Activated CD4-positive, alpha-beta T cell treated with anti-CD3 and anti-CD28 coated beads, Interleukin-10, Interleukin-2, amounts not matched to agents 100 ng/mL and 50 ng/mL, durations not matched to agents 16 hours and 8 hours (primary cell): Measurements from ENCODE around the gene FRG2C.
"Not testable (repeated sequence)": the region's sequence is repeated elsewhere in the genome, so short reads cannot be mapped to it uniquely, and the experiment has no call there.

Experiments used
- DNase-seq: peaks from one replicate; pipeline ENCODE4 v3.0.0-alpha.2; 2020

Gene FRG2C

DNA sequence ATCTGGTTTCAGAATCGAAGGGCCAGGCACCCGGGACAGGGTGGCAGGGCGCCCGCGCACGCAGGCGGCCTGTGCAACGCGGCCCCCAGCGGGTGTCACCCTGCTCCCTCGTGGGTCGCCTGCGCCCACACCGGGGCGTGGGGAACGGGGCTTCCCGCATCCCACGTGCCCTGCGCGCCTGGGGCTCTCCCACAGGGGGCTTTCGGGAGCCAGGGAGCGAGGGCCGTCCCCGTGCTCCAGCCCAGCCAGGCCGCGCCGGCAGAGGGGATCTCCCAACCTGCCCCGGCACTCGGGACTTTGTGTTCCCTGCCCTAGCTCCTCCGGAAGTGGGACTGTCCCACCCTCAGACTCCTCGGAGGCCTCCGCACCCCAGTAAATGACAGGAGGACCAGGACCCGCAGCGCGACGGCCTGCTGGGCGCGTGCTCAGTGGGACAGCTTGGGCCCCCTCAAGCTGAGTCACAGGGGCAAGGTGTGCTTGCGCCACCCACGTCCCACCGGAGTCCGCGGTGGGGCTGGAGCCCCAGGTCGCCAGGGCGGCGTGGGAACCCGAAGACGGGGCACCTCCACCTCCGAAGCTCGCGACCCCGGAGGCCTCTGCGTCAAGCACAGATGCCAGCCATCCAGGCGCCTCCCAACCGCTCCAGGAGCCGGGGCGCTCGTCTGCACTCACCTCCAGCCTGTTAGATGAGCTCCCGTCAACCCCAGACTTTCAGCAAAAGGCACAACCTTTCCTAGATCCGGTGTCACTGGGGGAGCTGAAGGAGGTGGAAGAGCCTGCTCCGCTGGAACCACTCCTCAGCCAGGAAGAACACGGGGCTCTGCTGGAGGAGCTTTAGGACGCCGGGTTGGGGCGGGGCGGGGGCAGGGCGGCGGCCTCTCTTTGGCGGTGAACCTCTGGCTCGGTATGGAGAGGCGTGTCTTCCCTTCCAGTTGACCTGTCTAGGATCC lies 5.5 kb downstream of the FRG2C start:
- DNase-seq: not testable (repeated sequence)

DNA sequence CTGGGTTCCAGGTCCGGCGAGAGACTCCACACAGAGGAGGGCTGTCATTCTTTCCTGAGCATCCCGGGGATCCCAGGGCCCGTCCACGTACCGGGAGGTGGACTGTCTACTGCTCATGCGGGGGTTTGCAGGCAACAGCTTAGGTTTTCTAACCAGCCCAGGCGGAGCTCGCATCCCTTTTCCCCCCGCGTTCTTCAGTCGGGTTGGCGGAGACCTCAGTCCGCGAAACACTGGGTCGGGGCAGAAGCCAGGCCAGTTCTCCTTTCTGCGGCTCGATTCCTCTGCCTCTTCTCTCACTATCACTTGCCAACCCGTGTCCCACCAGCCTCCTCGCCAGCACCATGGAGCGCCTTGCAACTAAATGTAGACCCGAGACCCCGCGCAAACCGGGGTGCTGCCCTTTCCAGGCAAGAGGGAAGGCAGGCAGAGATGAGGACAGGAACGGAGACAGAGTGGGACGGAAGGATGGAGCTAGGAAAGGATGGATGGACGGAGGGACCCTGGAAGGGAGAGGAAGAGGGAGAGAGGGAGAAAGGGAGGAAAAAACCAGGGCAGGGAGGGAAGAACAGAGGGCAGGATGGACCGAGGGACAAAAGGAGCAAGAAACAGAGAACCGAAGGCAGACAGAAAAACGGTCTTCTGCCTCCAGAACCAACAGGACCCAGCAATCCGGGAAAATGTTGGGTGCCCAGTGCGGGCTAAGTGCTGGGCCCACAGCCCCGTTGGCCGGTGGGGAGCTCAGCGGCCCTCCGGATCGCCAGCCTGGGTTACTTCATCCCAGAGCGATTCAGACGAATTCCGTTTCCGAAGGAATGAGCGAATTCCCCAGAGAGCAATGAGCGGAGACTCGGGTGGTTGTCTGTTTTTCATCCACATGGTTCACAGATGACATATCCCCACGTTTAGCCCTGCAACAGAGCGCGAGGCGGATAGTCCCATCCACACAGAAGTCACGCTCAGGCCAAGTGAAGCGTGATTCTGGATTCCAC lies 6.5 kb downstream of the FRG2C start:
- DNase-seq: not testable (repeated sequence)

DNA sequence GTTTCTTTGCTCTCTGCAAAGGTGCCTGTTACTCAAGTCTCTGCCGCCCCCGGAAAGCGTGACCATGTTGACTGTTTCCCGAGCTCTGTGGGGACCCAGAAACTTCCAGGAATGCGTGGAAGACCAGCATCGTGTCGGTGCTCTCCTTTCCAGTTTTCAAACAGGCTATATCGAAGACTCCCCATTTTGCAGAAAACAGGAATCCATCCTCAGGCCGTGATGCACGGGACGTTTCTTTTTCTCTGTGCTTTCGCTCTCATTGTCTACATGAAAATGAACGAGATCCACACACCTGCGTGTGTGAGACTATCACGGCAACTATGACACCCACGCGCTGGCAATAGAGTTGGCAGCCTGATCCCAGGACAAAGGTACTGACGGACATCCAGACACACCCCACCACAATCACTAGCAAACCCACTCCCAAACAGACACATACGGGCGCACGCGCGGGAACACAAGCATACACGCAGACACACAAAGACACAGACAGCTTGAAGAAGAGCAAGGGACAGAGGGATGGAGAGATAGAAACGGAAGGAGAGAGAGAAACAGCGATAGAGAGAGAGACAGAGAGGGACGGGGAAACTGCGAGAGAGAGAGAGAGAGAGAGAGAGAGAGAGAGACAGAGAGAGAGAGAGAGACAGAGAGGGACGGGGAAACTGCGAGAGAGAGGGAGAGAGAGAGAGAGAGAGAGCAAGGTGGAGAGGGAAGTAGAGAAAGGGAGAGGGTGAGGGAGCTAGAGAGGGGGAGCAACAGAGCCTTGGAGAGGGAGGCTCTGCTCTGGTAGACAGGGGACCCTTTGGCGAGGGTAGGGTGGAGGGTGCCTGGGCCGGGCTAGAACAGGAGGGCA lies 7.4 kb downstream of the FRG2C start:
- DNase-seq: not testable (repeated sequence)

DNA sequence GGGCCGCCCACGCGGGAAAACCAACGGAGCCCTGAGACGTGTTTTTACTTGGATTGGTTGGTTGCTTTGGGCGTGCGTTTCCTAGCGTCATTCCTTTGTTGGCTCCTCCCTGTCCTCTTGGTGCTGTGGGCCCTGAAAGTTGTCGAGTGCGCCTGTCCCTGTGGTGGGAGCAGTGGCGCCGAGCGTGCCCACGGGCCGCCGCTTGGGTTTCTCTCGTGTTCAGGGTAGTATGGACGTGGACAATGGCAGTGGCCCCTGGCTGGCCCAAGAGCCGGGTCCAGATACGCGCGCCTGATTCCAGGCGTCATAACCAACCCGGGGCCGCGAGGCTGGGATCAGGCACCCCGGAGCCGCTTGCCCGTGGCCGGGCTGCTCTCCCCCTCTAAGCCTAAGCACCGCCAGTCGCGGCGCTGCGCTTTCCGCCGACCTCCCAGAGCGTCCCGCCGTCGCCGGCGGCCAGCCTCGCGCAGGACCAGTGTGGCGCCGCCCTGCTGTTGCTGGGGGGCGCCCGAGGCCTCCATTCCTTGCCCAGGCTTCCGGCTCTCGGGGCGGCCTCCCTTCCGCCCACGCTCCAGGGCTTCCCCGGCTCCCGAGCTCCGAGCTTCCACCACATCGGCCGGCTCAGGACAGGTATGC lies 8.1 kb downstream of the FRG2C start:
- DNase-seq: not testable (repeated sequence)

DNA sequence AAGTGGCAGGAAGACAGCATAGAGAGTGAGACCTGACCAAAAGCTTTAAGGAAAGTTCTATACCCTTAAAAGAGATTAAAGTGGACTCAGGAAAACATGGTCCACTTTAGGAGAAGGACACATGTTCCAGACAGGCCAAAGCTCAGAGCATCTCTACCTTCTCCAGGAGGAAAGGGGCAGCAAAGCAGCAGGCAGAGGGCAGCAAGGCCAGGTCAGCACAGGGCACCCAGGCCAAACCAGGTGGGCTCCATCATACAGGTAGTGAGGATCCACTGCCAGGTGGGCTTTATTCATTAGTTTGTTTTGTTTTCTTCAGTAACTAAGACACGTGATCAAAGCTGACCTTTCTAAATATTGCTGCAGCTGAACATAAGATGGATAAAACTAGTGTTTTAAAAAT lies 19.8 kb downstream of the FRG2C start:
- DNase-seq: not testable (repeated sequence)

DNA sequence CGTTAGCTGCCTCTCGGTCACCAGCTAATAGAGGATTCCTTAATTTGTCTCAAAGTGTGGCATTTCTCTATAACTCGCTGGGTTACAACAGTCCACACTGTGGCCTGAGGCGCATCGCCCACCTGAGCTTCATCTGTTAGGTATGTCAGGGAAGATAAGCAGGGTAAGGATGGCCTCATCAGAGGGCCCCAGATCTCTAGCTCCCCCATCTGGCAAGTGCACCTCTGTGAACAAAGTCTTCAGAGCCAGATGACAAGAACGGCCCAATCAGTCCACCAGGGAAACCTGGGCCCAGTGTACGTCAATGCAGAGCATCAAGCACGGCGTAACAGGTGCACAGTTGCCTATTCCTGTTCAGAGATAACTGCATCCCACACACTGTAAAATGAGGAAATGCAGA lies 23.2 kb downstream of the FRG2C start:
- DNase-seq: no peak

DNA sequence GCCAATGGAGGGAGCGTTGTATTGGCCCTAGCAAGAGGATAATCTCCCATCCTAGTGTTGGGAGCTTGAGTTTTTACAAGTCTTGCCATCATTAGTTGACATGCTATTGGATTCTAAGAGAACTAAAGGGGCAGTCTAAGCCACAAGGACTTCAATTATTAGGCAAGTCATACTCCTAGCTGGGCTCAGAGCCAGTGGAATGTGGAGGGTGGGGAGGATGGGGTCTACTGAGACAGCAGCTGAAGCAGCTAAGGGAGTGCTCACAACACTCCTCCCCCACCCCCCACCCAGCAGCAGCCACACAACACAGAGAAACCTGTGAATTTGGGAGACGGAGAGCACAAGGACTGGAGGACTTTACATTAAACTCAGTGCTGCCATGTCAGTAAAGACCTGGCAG lies 27.9 kb downstream of the FRG2C start:
- DNase-seq: no peak
